Neural cell (in vitro differentiated cells): ENCODE measurements around the gene ZDHHC9. TPM values are rescaled to one million over a fixed set of nuclear protein-coding genes. Genes with fewer than 3 reads are reported as not detected.

Experiments used
- H2AFZ ChIP-seq: fragments of 200-600, 300-800 bp; sonication (generic), shearing (Covaris generic); 2 replicates; pipeline ENCODE4 v1.6.0; 2014; ENCODE audit warnings: low read depth, mild to moderate bottlenecking, antibody characterized with exemption, low read length, moderate library complexity
- H3F3A ChIP-seq: fragments of 200-600 bp; shearing (Covaris generic); 2 replicates; pipeline ENCODE4 v1.6.1; 2016; ENCODE audit warnings: mild to moderate bottlenecking, moderate library complexity, mixed read lengths, antibody characterized with exemption, low read length; ENCODE audit not compliant: insufficient read depth, poor library complexity, severe bottlenecking
- H3K27ac ChIP-seq: fragments of 200-600, 300-800 bp; sonication (generic), shearing (Covaris generic); 2 replicates; pipeline ENCODE4 v1.5.1; 2014; ENCODE audit warnings: mild to moderate bottlenecking, low read length, moderate library complexity
- H3K27me3 ChIP-seq: fragments of 300-800, 200-600 bp; sonication (generic), shearing (Covaris generic); 2 replicates; pipeline ENCODE4 v1.6.0; 2014; ENCODE audit warnings: mild to moderate bottlenecking, low read depth, low read length, moderate library complexity; ENCODE audit not compliant: insufficient read depth
- H3K36me3 ChIP-seq: fragments of 300-800, 200-600 bp; sonication (generic), shearing (Covaris generic); 2 replicates; pipeline ENCODE4 v1.5.1; 2014; ENCODE audit warnings: mild to moderate bottlenecking, antibody characterized with exemption, low read length, moderate library complexity; ENCODE audit not compliant: insufficient read depth
- H3K4me2 ChIP-seq: fragments of 300-800, 200-600 bp; sonication (generic), shearing (Covaris generic); 2 replicates; pipeline ENCODE4 v1.6.0; 2014; ENCODE audit warnings: mild to moderate bottlenecking, low read length
- H3K4me3 ChIP-seq: fragments of 300-800, 200-600 bp; sonication (generic), shearing (Covaris generic); 2 replicates; pipeline ENCODE4 v1.5.1; 2014; ENCODE audit warnings: mild to moderate bottlenecking, low read length, moderate library complexity
- H3K79me2 ChIP-seq: fragments of 200-600 bp; shearing (Covaris generic); replicated peaks from 2 replicates; pipeline ENCODE4 v1.6.0; 2014; ENCODE audit warnings: mild to moderate bottlenecking, low read length, moderate library complexity; ENCODE audit not compliant: insufficient read depth
- H3K9ac ChIP-seq: fragments of 300-800, 200-600 bp; sonication (generic), shearing (Covaris generic); 2 replicates; pipeline ENCODE4 v1.6.1; 2016; ENCODE audit warnings: mild to moderate bottlenecking, low read length, mixed read lengths
- H3K9me2 ChIP-seq: fragments of 200-600 bp; shearing (Covaris generic); 2 replicates; pipeline ENCODE4 v1.6.1; 2016; ENCODE audit warnings: mild to moderate bottlenecking, low read length, mixed read lengths; ENCODE audit not compliant: insufficient read depth
- H3K9me3 ChIP-seq: fragments of 200-600, 300-800 bp; sonication (generic), shearing (Covaris generic); 2 replicates; pipeline ENCODE4 v1.6.1; 2016; ENCODE audit warnings: mild to moderate bottlenecking, mixed run types, low read length, moderate library complexity, mixed read lengths
- H4K20me1 ChIP-seq: fragments of 200-600 bp; shearing (Covaris generic); 2 replicates; pipeline ENCODE4 v1.6.1; 2016; ENCODE audit warnings: mild to moderate bottlenecking, mixed run types; ENCODE audit not compliant: insufficient read depth
- EP300 ChIP-seq: fragments of 450-650 bp; conservative IDR thresholded peaks from 2 replicates; pipeline ENCODE4 v1.6.1; 2014; ENCODE audit warnings: antibody characterized with exemption, mild to moderate bottlenecking, moderate library complexity; ENCODE audit not compliant: poor library complexity, severe bottlenecking
- EZH2 ChIP-seq: fragments of 200-600, 300-800 bp; shearing (Covaris generic), sonication (generic); IDR thresholded peaks from 2 replicates; pipeline ENCODE4 v1.6.1; 2014; ENCODE audit warnings: antibody characterized with exemption, low read length, borderline replicate concordance, mild to moderate bottlenecking; ENCODE audit not compliant: insufficient read depth, poor library complexity, severe bottlenecking
- MXI1 ChIP-seq: fragments of 450-650 bp; conservative IDR thresholded peaks from 2 replicates; pipeline ENCODE4 v1.6.1; 2014; ENCODE audit warnings: antibody characterized with exemption, mild to moderate bottlenecking; ENCODE audit not compliant: poor library complexity, severe bottlenecking
- POLR2AphosphoS5 ChIP-seq: IDR thresholded peaks from 2 replicates; pipeline ENCODE4 v1.6.1; 2012
- RAD21 ChIP-seq: fragments of 450-650 bp; conservative IDR thresholded peaks from 2 replicates; pipeline ENCODE4 v1.6.1; 2014; ENCODE audit warnings: antibody characterized with exemption, mild to moderate bottlenecking, moderate library complexity
- SMC3 ChIP-seq: fragments of 450-650 bp; conservative IDR thresholded peaks from 2 replicates; pipeline ENCODE4 v1.6.1; 2014; ENCODE audit warnings: antibody characterized with exemption, mild to moderate bottlenecking, moderate library complexity; ENCODE audit not compliant: poor library complexity
- TAF1 ChIP-seq: IDR thresholded peaks from 2 replicates; pipeline ENCODE4 v1.6.1; 2012; ENCODE audit warnings: low read depth
- polyA plus RNA-seq: library from polyadenylated mRNA; depleted of rRNA; stranded (reverse); fragments of >200 nt; gene quantifications from 2 replicates; pipeline ENCODE4 v1.2.3, GENCODE V29; 2014
- TF ChIP-seq, protein P1 (sequence below): fragments of 450-650 bp; IDR thresholded peaks from 2 replicates; pipeline ENCODE4 v1.5.1; 2014; ENCODE audit warnings: antibody characterized with exemption, mild to moderate bottlenecking, moderate library complexity; ENCODE audit not compliant: poor library complexity, severe bottlenecking
- TF ChIP-seq, protein P2 (sequence below): IDR thresholded peaks from 2 replicates; pipeline ENCODE4 v1.6.1; 2012; ENCODE audit warnings: borderline replicate concordance

The ZDHHC9 gene
- polyA plus RNA-seq, 1 donor from 2014 or later, result 24.9 TPM

DNA sequence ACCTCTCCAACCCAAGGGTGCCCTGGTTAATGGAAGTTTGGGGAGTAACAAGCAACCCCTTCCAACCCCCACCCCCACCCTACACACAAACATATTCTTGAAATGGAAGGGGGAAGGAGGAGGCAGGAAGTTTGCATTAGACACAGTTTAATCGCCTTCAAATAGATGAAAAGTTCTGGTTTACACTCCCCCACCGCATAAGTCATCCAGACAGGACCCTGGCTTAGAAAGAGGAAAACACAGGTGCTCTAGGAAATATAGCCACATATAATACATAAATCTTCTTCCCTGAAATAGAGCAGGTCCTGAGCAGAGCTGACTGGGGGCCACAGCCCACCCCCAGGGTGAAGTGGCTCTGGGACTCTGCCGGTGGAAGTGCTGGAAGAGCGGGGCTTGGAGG lies 38.9 kb downstream of the ZDHHC9 start:
- Histone ChIP-seq H3K4me2 (no peak overlapping the region), H3K27me3 (no peaks in the 10 kb centered on the region), H3K79me2 (no peaks in the 10 kb centered on the region), H3F3A (no peaks in the 10 kb centered on the region), H3K9me3 (no peaks in the 10 kb centered on the region), H3K27ac (no peak overlapping the region), H3K36me3 (no peaks in the 10 kb centered on the region), H4K20me1 (no peaks in the 10 kb centered on the region), H3K9me2 (no peaks in the 10 kb centered on the region), H3K9ac (no peak overlapping the region), H3K4me3 (no peak overlapping the region), H2AFZ (no peak overlapping the region)
- no peak for TF ChIP-seq RAD21
- no peak for TF ChIP-seq SMC3
- no peak for TF ChIP-seq TAF1
- TF ChIP-seq MXI1, result no peak
- TF ChIP-seq EP300, result no peak
- no peak for TF ChIP-seq POLR2AphosphoS5
- no peak for TF ChIP-seq EZH2
- TF ChIP-seq, protein P1, sequence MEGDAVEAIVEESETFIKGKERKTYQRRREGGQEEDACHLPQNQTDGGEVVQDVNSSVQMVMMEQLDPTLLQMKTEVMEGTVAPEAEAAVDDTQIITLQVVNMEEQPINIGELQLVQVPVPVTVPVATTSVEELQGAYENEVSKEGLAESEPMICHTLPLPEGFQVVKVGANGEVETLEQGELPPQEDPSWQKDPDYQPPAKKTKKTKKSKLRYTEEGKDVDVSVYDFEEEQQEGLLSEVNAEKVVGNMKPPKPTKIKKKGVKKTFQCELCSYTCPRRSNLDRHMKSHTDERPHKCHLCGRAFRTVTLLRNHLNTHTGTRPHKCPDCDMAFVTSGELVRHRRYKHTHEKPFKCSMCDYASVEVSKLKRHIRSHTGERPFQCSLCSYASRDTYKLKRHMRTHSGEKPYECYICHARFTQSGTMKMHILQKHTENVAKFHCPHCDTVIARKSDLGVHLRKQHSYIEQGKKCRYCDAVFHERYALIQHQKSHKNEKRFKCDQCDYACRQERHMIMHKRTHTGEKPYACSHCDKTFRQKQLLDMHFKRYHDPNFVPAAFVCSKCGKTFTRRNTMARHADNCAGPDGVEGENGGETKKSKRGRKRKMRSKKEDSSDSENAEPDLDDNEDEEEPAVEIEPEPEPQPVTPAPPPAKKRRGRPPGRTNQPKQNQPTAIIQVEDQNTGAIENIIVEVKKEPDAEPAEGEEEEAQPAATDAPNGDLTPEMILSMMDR, result no peak
- TF ChIP-seq, protein P2, sequence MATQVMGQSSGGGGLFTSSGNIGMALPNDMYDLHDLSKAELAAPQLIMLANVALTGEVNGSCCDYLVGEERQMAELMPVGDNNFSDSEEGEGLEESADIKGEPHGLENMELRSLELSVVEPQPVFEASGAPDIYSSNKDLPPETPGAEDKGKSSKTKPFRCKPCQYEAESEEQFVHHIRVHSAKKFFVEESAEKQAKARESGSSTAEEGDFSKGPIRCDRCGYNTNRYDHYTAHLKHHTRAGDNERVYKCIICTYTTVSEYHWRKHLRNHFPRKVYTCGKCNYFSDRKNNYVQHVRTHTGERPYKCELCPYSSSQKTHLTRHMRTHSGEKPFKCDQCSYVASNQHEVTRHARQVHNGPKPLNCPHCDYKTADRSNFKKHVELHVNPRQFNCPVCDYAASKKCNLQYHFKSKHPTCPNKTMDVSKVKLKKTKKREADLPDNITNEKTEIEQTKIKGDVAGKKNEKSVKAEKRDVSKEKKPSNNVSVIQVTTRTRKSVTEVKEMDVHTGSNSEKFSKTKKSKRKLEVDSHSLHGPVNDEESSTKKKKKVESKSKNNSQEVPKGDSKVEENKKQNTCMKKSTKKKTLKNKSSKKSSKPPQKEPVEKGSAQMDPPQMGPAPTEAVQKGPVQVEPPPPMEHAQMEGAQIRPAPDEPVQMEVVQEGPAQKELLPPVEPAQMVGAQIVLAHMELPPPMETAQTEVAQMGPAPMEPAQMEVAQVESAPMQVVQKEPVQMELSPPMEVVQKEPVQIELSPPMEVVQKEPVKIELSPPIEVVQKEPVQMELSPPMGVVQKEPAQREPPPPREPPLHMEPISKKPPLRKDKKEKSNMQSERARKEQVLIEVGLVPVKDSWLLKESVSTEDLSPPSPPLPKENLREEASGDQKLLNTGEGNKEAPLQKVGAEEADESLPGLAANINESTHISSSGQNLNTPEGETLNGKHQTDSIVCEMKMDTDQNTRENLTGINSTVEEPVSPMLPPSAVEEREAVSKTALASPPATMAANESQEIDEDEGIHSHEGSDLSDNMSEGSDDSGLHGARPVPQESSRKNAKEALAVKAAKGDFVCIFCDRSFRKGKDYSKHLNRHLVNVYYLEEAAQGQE, result no peak

DNA sequence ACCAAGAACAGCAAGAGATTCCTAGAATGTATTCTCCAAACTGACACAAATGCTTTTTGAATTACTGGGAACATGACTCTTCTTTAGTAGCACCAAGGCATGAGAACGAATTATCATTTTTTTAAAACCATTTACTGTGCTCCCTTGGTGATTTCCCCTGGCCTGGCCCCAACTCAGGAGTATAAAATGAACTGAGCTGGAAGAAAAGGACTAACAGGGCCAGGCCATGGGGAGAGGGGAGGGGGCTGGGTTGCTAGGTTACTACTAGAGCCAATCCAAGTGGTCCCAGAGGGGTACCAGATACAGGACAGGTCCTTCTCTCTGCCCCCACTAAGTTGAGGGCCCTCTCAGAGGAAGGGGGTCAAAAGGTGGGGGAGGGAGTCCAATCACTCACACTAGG lies 40.8 kb downstream of the ZDHHC9 start:
- Histone ChIP-seq H3K9me2 (no peaks in the 10 kb centered on the region), H3F3A (no peaks in the 10 kb centered on the region), H2AFZ (no peak overlapping the region), H3K36me3 (no peaks in the 10 kb centered on the region), H3K9me3 (no peaks in the 10 kb centered on the region), H3K9ac (no peak overlapping the region), H3K79me2 (no peaks in the 10 kb centered on the region), H3K4me3 (no peak overlapping the region), H3K27me3 (no peaks in the 10 kb centered on the region), H3K4me2 (no peak overlapping the region), H3K27ac (no peak overlapping the region), H4K20me1 (no peaks in the 10 kb centered on the region)
- TF ChIP-seq MXI1 (no peak), RAD21 (no peak), EZH2 (no peak)

DNA sequence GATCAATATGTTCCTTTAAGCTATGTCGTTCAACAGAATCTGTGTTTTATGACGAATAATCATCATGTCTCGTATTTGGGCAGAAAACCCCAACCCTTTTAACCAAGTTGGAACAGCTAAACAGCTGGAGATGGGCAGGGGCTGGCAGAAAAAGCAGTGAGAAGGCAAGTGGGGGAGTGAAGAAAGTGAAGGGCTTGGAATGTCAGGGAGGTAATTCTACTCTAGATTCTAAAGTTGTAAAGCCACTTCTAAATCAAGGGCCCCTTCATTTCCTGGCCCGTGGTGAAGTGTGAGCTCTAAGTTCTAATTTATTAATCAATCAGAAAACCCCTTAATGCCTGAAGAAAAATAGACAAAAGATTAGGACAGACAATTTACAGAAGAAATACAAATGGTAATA lies 43.5 kb downstream of the ZDHHC9 start:
- no peak overlapping the region for H3K9ac ChIP-seq
- H3K27ac ChIP-seq, result no peak overlapping the region
- H3F3A ChIP-seq, result no peaks in the 10 kb centered on the region
- H3K27me3 ChIP-seq, result no peaks in the 10 kb centered on the region
- H3K4me3 ChIP-seq, result no peak overlapping the region
- H3K4me2 ChIP-seq, result no peak overlapping the region
- no peaks in the 10 kb centered on the region for H3K79me2 ChIP-seq
- H2AFZ ChIP-seq, result no peak overlapping the region
- H3K36me3 ChIP-seq, result no peaks in the 10 kb centered on the region
- no peaks in the 10 kb centered on the region for H3K9me3 ChIP-seq
- H4K20me1 ChIP-seq, result no peaks in the 10 kb centered on the region
- TF ChIP-seq POLR2AphosphoS5 (no peak), TAF1 (no peak), SMC3 (no peak), EZH2 (no peak), MXI1 (no peak), RAD21 (no peak), EP300 (no peak)
- TF ChIP-seq, protein P2, result no peak
- TF ChIP-seq, protein P1, result no peak
- H3K9me2 ChIP-seq, result no peaks in the 10 kb centered on the region
